Measurements from ENCODE around the gene ADGRA1.
"Not testable (repeated sequence)": the region's sequence is repeated elsewhere in the genome, so short reads cannot be mapped to it uniquely, and the experiment has no call there.

Gene ADGRA1

DNA sequence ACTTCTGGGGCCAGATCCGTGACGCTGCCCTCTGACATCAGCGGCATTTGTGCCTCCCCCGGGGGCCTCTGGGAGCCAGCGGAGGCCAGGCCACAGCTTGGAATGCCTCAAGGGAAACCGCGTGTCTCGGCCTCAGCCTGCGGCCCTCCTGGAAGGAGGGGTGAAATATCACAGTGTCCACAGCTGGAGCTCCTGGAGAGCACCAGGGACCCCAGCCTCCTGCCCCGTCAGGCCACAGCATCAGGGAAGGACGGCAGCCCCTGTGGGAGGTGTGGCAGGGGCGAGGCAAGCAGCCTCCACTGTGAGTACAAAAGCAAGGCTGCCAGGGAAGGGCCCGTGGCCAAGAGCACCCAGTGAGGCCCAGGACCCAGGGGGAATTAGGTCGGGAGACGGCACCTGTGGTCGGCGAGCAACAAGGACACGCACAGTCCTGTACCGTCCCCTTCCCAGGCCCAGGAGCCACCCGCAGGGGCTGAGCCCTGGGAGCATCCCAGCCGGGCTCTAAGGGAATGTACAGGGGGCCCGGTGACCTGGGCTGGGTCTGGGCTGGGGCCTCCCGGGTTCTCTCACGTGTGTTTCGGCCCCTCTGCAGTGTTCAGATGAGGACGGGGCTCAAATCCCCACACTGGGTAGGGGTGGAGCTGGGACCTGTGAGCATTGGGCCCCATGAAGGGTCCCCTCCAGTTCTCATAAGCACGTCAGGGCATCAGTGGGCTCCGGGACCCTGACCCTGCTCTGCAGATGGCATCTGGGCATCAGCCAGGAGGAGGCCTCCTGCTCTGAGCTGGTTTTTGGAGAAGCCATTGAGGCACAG lies 53.6 kb downstream of the ADGRA1 start:
- Histone ChIP-seq H3K4me3 (ENCODE audit: low read length) (no peak overlapping the region), H3K9ac (ENCODE audit: low read length) (no peak overlapping the region), H3K9me3 (ENCODE audit: control insufficient read depth, low read length) (no peaks in the 10 kb centered on the region), H3K4me1 (ENCODE audit: control insufficient read depth, insufficient read depth, low read length) (no peaks in the 10 kb centered on the region), H3K36me3 (ENCODE audit: control insufficient read depth, insufficient read depth, low read length) (no peaks in the 10 kb centered on the region), H3K27me3 (ENCODE audit: control insufficient read depth, insufficient read depth, low read length) (peaks cover 39% of the 10 kb centered on the region)

DNA sequence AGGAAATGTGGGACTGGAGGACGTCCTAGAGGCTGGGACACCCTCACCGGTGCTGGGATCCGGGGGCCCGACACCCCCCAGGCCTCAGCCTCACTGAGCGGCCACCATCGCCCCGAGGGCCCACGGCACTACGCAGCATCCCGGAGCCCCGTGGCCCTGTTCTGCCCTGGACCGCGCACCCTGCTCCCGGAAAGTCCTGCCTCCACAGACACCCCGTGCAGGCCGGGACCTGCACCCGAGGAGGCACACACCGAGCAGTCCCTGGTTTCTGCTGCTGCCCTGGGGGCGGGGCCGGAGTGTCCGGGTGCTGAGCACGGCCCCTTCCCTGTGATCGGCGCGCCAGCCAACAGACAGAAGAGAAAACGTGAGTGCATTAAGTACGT lies 54.2 kb downstream of the ADGRA1 start:
- no peak overlapping the region for H3K9ac ChIP-seq (ENCODE audit: low read length)
- H3K4me3 ChIP-seq (ENCODE audit: low read length): no peak overlapping the region
- H3K4me1 ChIP-seq (ENCODE audit: control insufficient read depth, insufficient read depth, low read length): no peaks in the 10 kb centered on the region
- H3K27me3 ChIP-seq (ENCODE audit: control insufficient read depth, insufficient read depth, low read length): peaks cover 39% of the 10 kb centered on the region
- no peaks in the 10 kb centered on the region for H3K9me3 ChIP-seq (ENCODE audit: control insufficient read depth, low read length)
- no peaks in the 10 kb centered on the region for H3K36me3 ChIP-seq (ENCODE audit: control insufficient read depth, insufficient read depth, low read length)

DNA sequence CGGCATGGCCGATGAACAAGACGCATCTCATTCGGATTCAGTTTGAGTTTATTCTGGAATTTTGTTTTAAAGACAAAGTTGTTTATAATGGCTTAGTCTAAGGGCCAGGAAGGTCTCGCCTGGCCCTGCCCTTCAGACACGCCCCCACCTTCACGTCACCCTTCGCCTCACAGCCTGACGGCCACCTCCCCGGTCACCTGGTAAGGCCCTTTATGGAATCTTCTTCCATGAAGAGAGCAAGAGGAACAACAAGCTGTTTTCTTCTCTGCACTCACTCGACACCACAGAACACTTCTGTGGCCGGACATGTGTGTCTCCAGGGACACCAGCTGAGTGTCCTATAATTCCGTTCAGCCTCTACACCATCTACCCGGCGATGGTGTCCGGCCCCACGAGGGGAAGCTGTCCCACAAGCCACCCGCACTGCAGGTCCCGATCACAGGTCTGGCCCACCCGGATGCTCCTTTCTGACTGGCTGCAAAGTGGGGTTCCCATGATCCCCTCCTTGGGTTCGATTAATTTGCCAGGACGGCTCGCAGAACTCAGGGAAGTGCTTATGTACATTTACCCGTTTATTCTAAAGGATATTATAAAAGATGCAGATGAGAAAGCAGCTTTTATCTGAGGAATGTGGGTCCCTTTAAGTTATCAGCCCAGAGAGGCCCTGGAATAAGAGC lies 54.9 kb downstream of the ADGRA1 start:
- Histone ChIP-seq H3K36me3 (ENCODE audit: control insufficient read depth, insufficient read depth, low read length) (no peaks in the 10 kb centered on the region), H3K4me3 (ENCODE audit: low read length) (no peak overlapping the region), H3K4me1 (ENCODE audit: control insufficient read depth, insufficient read depth, low read length) (no peaks in the 10 kb centered on the region), H3K9ac (ENCODE audit: low read length) (no peak overlapping the region), H3K9me3 (ENCODE audit: control insufficient read depth, low read length) (no peaks in the 10 kb centered on the region), H3K27me3 (ENCODE audit: control insufficient read depth, insufficient read depth, low read length) (peaks cover 39% of the 10 kb centered on the region)

DNA sequence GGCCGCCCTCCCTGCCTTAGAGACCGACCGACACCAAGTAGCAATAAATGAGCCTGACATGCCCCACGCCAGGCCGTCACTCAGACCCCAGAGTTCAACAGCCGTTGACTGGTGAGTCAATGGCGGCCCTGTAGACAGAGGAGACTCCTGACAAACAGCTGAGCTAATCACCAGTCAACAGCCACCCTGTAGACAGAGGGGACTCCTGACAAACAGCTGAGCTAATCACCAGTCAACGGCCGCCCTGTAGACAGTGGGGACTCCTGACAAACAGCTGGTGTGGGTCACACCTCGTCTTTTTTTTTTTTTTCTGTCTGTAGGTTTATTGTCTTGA lies 55.4 kb downstream of the ADGRA1 start:
- H3K4me3 ChIP-seq (ENCODE audit: low read length): no peak overlapping the region
- no peaks in the 10 kb centered on the region for H3K9me3 ChIP-seq (ENCODE audit: control insufficient read depth, low read length)
- peaks cover 39% of the 10 kb centered on the region for H3K27me3 ChIP-seq (ENCODE audit: control insufficient read depth, insufficient read depth, low read length)
- no peak overlapping the region for H3K9ac ChIP-seq (ENCODE audit: low read length)
- H3K4me1 ChIP-seq (ENCODE audit: control insufficient read depth, insufficient read depth, low read length): no peaks in the 10 kb centered on the region
- no peaks in the 10 kb centered on the region for H3K36me3 ChIP-seq (ENCODE audit: control insufficient read depth, insufficient read depth, low read length)

DNA sequence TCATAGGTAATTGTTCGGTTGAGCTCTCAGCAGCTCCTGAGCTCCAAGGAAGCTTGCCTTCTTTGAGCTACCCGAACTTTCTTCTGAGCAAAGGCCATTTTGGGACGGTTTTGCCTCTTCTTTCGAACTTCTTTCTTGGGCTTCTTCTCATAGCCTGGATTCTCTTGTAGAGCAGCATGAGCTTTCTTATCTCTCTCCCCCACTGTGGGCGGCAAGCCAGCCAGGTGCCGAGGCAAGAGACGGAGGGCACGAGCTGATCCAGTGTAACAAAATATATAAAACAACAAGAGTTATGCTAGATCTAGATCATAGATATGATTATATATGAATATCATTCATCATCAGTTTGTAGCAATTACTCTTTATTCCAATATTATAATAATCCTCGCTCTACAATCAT lies 55.8 kb downstream of the ADGRA1 start:
- Histone ChIP-seq H3K4me3 (ENCODE audit: low read length) (no peak overlapping the region), H3K4me1 (ENCODE audit: control insufficient read depth, insufficient read depth, low read length) (no peaks in the 10 kb centered on the region), H3K9me3 (ENCODE audit: control insufficient read depth, low read length) (no peaks in the 10 kb centered on the region), H3K36me3 (ENCODE audit: control insufficient read depth, insufficient read depth, low read length) (no peaks in the 10 kb centered on the region), H3K9ac (ENCODE audit: low read length) (no peak overlapping the region), H3K27me3 (ENCODE audit: control insufficient read depth, insufficient read depth, low read length) (peaks cover 39% of the 10 kb centered on the region)

DNA sequence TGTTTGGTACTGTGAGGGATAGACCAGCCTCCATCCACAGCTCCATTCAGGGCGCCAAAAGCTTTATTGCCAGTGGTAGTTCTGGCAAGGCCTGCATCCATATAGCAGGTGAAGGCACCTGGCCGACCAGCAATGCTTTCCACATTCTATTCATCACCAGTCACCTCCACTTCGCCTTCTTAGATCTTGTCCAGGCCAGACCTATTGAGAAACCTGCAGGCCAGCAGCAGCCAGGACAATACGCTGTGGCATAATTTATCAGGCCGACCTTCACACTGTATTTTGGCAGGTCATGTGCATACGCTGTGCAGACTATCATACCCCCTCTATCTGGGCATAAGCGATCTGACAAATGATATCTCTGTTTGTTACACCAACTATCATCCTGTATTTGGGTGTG lies 57.0 kb downstream of the ADGRA1 start:
- no peak overlapping the region for H3K9ac ChIP-seq (ENCODE audit: low read length)
- no peak overlapping the region for H3K4me3 ChIP-seq (ENCODE audit: low read length)
- H3K27me3 ChIP-seq (ENCODE audit: control insufficient read depth, insufficient read depth, low read length): peaks cover 35% of the 10 kb centered on the region
- H3K9me3 ChIP-seq (ENCODE audit: control insufficient read depth, low read length): no peaks in the 10 kb centered on the region
- H3K36me3 ChIP-seq (ENCODE audit: control insufficient read depth, insufficient read depth, low read length): no peaks in the 10 kb centered on the region
- H3K4me1 ChIP-seq (ENCODE audit: control insufficient read depth, insufficient read depth, low read length): no peaks in the 10 kb centered on the region

DNA sequence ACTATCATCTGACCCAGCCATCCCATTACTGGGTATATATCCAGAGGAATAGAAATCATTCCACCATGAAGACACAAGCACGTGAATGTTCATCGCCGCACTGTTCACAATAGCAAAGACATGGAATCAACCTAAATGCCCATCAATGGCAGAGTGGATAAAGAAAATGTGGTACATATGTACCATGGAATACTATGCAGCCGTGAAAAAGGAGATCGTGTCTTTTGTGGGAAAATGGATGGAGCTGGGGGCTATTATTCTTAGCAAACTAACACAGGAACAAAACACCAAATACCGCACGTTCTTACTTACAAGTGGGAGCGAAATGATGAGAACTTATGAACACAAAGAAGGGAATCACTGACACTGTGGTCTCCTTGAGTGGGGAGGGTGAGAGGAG lies 62.5 kb downstream of the ADGRA1 start:
- peaks cover 2% of the 10 kb centered on the region for H3K27me3 ChIP-seq (ENCODE audit: control insufficient read depth, insufficient read depth, low read length)
- H3K36me3 ChIP-seq (ENCODE audit: control insufficient read depth, insufficient read depth, low read length): no peaks in the 10 kb centered on the region
- no peaks in the 10 kb centered on the region for H3K9me3 ChIP-seq (ENCODE audit: control insufficient read depth, low read length)
- no peak overlapping the region for H3K9ac ChIP-seq (ENCODE audit: low read length)
- no peak overlapping the region for H3K4me3 ChIP-seq (ENCODE audit: low read length)
- no peaks in the 10 kb centered on the region for H3K4me1 ChIP-seq (ENCODE audit: control insufficient read depth, insufficient read depth, low read length)

DNA sequence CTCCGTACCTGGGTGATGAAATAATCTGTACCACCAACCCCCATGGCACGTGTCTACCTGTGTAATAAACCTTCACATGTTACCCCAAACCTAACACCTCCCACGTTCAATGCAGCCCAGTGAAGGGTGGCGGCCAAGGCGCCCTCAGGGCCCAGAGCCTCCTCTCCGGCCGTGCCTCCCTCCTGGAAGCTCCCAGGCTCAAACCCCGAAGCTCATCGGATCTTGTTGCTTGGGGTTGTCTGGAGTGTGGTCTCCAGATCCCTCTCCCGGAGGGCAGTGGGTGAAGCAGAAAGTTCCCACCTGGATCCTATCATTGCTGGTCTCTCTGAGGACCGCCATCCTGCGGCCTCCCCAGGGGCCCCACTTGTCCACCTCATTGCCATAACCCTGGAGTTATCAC lies 62.9 kb downstream of the ADGRA1 start:
- Histone ChIP-seq H3K4me3 (ENCODE audit: low read length) (no peak overlapping the region), H3K4me1 (ENCODE audit: control insufficient read depth, insufficient read depth, low read length) (no peaks in the 10 kb centered on the region), H3K27me3 (ENCODE audit: control insufficient read depth, insufficient read depth, low read length) (no peaks in the 10 kb centered on the region), H3K9ac (ENCODE audit: low read length) (no peak overlapping the region), H3K9me3 (ENCODE audit: control insufficient read depth, low read length) (no peaks in the 10 kb centered on the region), H3K36me3 (ENCODE audit: control insufficient read depth, insufficient read depth, low read length) (no peaks in the 10 kb centered on the region)

DNA sequence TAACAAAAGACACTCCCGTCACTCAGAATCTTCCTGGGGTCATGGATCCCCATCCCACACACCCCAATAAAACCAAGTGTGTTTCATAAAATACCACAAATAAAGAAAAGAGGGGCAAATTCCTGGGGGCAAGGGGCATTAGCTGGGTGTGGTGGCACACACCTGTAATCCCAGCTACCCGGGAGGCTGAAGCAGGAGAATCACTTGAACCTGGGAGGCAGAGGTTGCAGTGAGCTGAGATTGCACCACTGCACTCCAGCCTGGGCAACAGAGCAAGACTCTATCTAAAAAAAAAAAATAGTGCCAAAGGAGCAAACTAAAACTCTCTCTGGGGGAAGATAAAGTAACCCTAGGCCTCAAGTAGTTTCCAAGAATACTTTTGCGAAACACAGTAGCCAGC lies 63.3 kb downstream of the ADGRA1 start:
- not testable (repeated sequence) for H3K36me3 ChIP-seq (ENCODE audit: control insufficient read depth, insufficient read depth, low read length); H3K27me3 ChIP-seq (ENCODE audit: control insufficient read depth, insufficient read depth, low read length); H3K9ac ChIP-seq (ENCODE audit: low read length); H3K4me1 ChIP-seq (ENCODE audit: control insufficient read depth, insufficient read depth, low read length); H3K4me3 ChIP-seq (ENCODE audit: low read length); H3K9me3 ChIP-seq (ENCODE audit: control insufficient read depth, low read length)

DNA sequence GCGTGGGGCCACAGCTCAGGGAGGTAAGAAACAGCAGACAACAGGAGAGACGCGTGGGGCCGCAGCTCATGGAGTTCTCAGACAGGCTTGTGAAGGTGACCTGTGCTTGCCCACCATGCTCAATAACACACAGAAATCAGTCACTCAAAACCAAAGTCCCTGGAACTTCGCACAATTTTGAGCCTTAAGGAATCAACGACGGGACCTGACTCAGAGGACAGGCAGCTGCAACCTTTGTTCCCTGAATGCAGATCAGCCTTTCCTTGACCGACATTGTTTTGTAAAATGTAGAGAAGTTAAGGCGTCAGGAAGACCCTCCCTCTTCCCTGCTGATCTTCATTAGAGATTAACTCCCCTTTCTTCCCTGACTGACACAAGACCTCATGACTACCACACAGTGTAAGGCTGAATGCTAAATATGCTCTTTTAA lies 63.8 kb downstream of the ADGRA1 start:
- Histone ChIP-seq H3K36me3 (ENCODE audit: control insufficient read depth, insufficient read depth, low read length) (no peaks in the 10 kb centered on the region), H3K4me1 (ENCODE audit: control insufficient read depth, insufficient read depth, low read length) (no peaks in the 10 kb centered on the region), H3K9me3 (ENCODE audit: control insufficient read depth, low read length) (no peaks in the 10 kb centered on the region), H3K9ac (ENCODE audit: low read length) (no peak overlapping the region), H3K27me3 (ENCODE audit: control insufficient read depth, insufficient read depth, low read length) (no peaks in the 10 kb centered on the region), H3K4me3 (ENCODE audit: low read length) (no peak overlapping the region)

DNA sequence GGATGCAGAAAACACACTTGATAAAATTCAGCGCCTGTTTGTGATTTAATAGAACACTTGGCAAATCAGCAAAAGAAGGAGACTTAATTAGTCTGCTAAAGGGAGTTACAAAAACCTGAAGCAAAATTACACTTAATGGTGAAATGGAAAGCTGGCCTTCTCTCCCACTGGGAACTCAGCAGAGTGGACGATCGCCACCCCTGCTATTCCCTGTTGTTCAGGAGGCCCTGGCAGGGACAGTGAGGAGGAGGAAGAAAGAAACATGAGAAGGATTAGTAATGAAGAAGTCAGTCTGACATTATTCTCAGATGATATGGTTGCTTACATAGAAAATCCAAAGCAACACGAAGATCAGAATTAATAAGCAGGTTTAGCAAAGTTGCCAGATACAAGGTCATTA lies 66.7 kb downstream of the ADGRA1 start:
- Histone ChIP-seq H3K9me3 (ENCODE audit: control insufficient read depth, low read length) (no peaks in the 10 kb centered on the region), H3K27me3 (ENCODE audit: control insufficient read depth, insufficient read depth, low read length) (peaks cover 6% of the 10 kb centered on the region), H3K36me3 (ENCODE audit: control insufficient read depth, insufficient read depth, low read length) (no peaks in the 10 kb centered on the region), H3K9ac (ENCODE audit: low read length) (no peak overlapping the region), H3K4me1 (ENCODE audit: control insufficient read depth, insufficient read depth, low read length) (no peaks in the 10 kb centered on the region), H3K4me3 (ENCODE audit: low read length) (no peak overlapping the region)

DNA sequence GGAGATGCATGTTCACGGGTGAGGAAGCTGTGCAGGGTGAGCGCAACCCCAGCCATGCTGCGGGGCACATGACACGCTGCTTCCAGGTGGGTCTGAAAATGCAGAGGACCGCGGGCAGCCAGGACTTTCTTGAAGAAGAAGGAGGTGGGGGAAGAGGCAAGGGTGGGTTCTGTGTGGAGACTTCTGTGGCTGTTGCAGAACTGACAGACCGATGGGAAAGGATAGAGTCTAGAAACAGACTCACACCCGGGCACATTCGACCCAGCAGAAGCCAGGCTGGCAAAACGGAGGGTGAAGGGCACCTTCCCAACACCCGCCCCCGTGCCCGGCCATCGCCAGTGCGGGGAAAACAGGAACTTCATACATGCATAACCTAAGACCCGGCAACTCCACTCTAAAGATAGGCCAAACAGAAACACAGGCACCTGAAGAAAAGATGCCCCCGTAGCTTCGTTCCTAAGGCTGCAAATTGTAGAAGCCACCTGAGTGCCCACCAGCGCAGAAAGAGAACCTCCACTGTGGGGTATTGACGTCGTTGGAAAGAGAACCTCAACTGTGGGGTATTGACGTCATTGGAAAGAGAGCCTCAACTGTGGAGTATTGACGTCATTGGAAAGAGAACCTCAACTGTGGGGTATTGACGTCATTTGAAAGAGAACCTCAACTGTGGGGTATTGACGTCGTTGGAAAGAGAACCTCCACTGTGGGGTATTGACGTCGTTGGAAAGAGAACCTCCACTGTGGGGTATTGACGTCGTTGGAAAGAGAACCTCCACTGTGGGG lies 67.5 kb downstream of the ADGRA1 start:
- Histone ChIP-seq H3K9ac (ENCODE audit: low read length) (no peak overlapping the region), H3K4me1 (ENCODE audit: control insufficient read depth, insufficient read depth, low read length) (no peaks in the 10 kb centered on the region), H3K27me3 (ENCODE audit: control insufficient read depth, insufficient read depth, low read length) (peaks cover 7% of the 10 kb centered on the region), H3K4me3 (ENCODE audit: low read length) (no peak overlapping the region), H3K36me3 (ENCODE audit: control insufficient read depth, insufficient read depth, low read length) (no peaks in the 10 kb centered on the region), H3K9me3 (ENCODE audit: control insufficient read depth, low read length) (no peaks in the 10 kb centered on the region)
